ENCODE results near the gene INPP5D.

INPP5D gene

GRCh38 chr2:233131936-233132720 is 72.0 kb downstream of the INPP5D start:
- no peak for DNase-seq (ENCODE audit: extremely low read depth, insufficient read length)
- no peak overlapping the region for H3K4me3 ChIP-seq (replicated peaks; ENCODE audit: low read depth, low read length)
- no peak for TF ChIP-seq CTCF (IDR thresholded peaks at IDR 0.05; ENCODE audit: insufficient read depth, low read length, poor library complexity, severe bottlenecking)
- H3K36me3 ChIP-seq (ENCODE audit: control insufficient read depth, insufficient read depth, low read length): peaks cover 37% of the 10 kb centered on the region
- no peaks in the 10 kb centered on the region for H3K27me3 ChIP-seq (replicated peaks; ENCODE audit: control insufficient read depth, insufficient read depth, low read length)

- DNase-seq (ENCODE audit: extremely low read depth, insufficient read length): no peak
- Histone ChIP-seq H3K27me3 (replicated peaks; ENCODE audit: control insufficient read depth, insufficient read depth, low read length) (no peaks in the 10 kb centered on the region), H3K36me3 (ENCODE audit: control insufficient read depth, insufficient read depth, low read length) (peaks cover 31% of the 10 kb centered on the region), H3K4me3 (replicated peaks; ENCODE audit: low read depth, low read length) (no peak overlapping the region)
- no peak for TF ChIP-seq CTCF (IDR thresholded peaks at IDR 0.05; ENCODE audit: insufficient read depth, low read length, poor library complexity, severe bottlenecking)
Observed at GRCh38 chr2:233133239-233133638, 73.1 kb downstream of the INPP5D start.

GRCh38 chr2:233135421-233135820 is 75.3 kb downstream of the INPP5D start:
- Histone ChIP-seq H3K36me3 (ENCODE audit: control insufficient read depth, insufficient read depth, low read length) (peaks cover 23% of the 10 kb centered on the region), H3K27me3 (replicated peaks; ENCODE audit: control insufficient read depth, insufficient read depth, low read length) (no peaks in the 10 kb centered on the region), H3K4me3 (replicated peaks; ENCODE audit: low read depth, low read length) (no peak overlapping the region)
- DNase-seq (ENCODE audit: extremely low read depth, insufficient read length): no peak
- no peak for TF ChIP-seq CTCF (IDR thresholded peaks at IDR 0.05; ENCODE audit: insufficient read depth, low read length, poor library complexity, severe bottlenecking)

- DNase-seq (ENCODE audit: extremely low read depth, insufficient read length): no peak
- H3K36me3 ChIP-seq (ENCODE audit: control insufficient read depth, insufficient read depth, low read length): peaks cover 22% of the 10 kb centered on the region
- H3K27me3 ChIP-seq (replicated peaks; ENCODE audit: control insufficient read depth, insufficient read depth, low read length): no peaks in the 10 kb centered on the region
- no peak for TF ChIP-seq CTCF (IDR thresholded peaks at IDR 0.05; ENCODE audit: insufficient read depth, low read length, poor library complexity, severe bottlenecking)
- no peak overlapping the region for H3K4me3 ChIP-seq (replicated peaks; ENCODE audit: low read depth, low read length)
Observed at GRCh38 chr2:233137040-233137439, 76.9 kb downstream of the INPP5D start.

GRCh38 chr2:233140077-233140585 is 80.0 kb downstream of the INPP5D start:
- no peak for TF ChIP-seq CTCF (IDR thresholded peaks at IDR 0.05; ENCODE audit: insufficient read depth, low read length, poor library complexity, severe bottlenecking)
- peaks cover 12% of the 10 kb centered on the region for H3K36me3 ChIP-seq (ENCODE audit: control insufficient read depth, insufficient read depth, low read length)
- H3K4me3 ChIP-seq (replicated peaks; ENCODE audit: low read depth, low read length): no peak overlapping the region
- H3K27me3 ChIP-seq (replicated peaks; ENCODE audit: control insufficient read depth, insufficient read depth, low read length): no peaks in the 10 kb centered on the region
- no peak for DNase-seq (ENCODE audit: extremely low read depth, insufficient read length)
